ENCODE measurements around the gene NFE2L2. TPM values are rescaled to one million over a fixed set of nuclear protein-coding genes. Genes with fewer than 3 reads are reported as not detected.

Gene NFE2L2
- total RNA-seq, 1 experiment from 2014 or later = 24.2 TPM

- peak overlapping the region; percentile 88 for H2AFZ ChIP-seq (ENCODE audit: low read length)
- peak; percentile 41 for ATAC-seq
- intact Hi-C loops (cut with micrococcal nuclease) = loop anchor here (5.0 kb wide), 1 partner anchor 37 kb away; no protein-coding TSS in a partner anchor
- H3K27me3 ChIP-seq (ENCODE audit: low read length) = no peaks in the 10 kb centered on the region
- TF ChIP-seq CTCF (conservative IDR thresholded peaks at IDR 0.05; ENCODE audit: low read depth, low read length) (no peak), EZH2 (IDR thresholded peaks at IDR 0.05; ENCODE audit: low read length, unreplicated experiment) (no peak)
- peaks cover 57% of the 10 kb centered on the region for H3K79me2 ChIP-seq (ENCODE audit: low read length)
- peak overlapping the region; percentile 81 for H3K4me3 ChIP-seq (ENCODE audit: low read length)
- peak overlapping the region; percentile 95 for H3K27ac ChIP-seq (ENCODE audit: low read length)
- no TSS peak for BruUV-seq (replicated peaks)
- H3K4me2 ChIP-seq (ENCODE audit: low read length) = peak overlapping the region; percentile 87
- H3K9ac ChIP-seq (ENCODE audit: low read length) = peak overlapping the region; percentile 99
- ChIA-PET POLR2A (ENCODE audit: unreplicated experiment) (interaction anchor here (0.6 to 1.1 kb wide), 6 partner anchors 19 to 99 kb away, joined by 3 to 21 read pairs (median 6); no protein-coding TSS in a partner anchor), CTCF (interaction anchor here (0.9 to 1.6 kb wide), 4 partner anchors 32 to 152 kb away, joined by 3 to 16 read pairs (median 6); no protein-coding TSS in a partner anchor)
- no peaks in the 10 kb centered on the region for H3K9me3 ChIP-seq (ENCODE audit: low read length)
- peaks cover 28% of the 10 kb centered on the region for H3K4me1 ChIP-seq (ENCODE audit: insufficient read depth, low read length)
- no peaks in the 10 kb centered on the region for H3K9me2 ChIP-seq (replicated peaks; ENCODE audit: low read length)
- DNase-seq = peak; percentile 24
- H3F3A ChIP-seq (ENCODE audit: low read length, unreplicated experiment) = no peaks in the 10 kb centered on the region
- H4K20me1 ChIP-seq (ENCODE audit: low read length) = peaks cover 35% of the 10 kb centered on the region
- no peaks in the 10 kb centered on the region for H3K36me3 ChIP-seq (ENCODE audit: low read depth, low read length)
Observed at GRCh38 chr2:177264209-177264692, 276 bp downstream of the NFE2L2 start.

- ChIA-PET CTCF (interaction anchor here (1.4 to 1.6 kb wide), 3 partner anchors 32 to 153 kb away, joined by 3 to 16 read pairs (median 6); no protein-coding TSS in a partner anchor), POLR2A (ENCODE audit: unreplicated experiment) (interaction anchor here (0.6 to 1.1 kb wide), 5 partner anchors 24 to 1102 kb away, joined by 5 to 9 read pairs (median 6); no protein-coding TSS in a partner anchor)
- peak; percentile 84 for TF ChIP-seq CTCF (conservative IDR thresholded peaks at IDR 0.05; ENCODE audit: low read depth, low read length)
- no peak for TF ChIP-seq EZH2 (IDR thresholded peaks at IDR 0.05; ENCODE audit: low read length, unreplicated experiment)
- no peak for TF ChIP-seq EZH2phosphoT487 (IDR thresholded peaks at IDR 0.05; ENCODE audit: borderline replicate concordance, low read length)
- intact Hi-C loops (cut with micrococcal nuclease) = loop anchor here (1.0 to 5.0 kb wide), 6 partner anchors 21 to 129 kb away; partner anchors contain the start of genes AGPS and HNRNPA3
- H3K79me2 ChIP-seq (ENCODE audit: low read length) = peaks cover 63% of the 10 kb centered on the region
- no TSS peak for BruUV-seq (replicated peaks)
- no peaks in the 10 kb centered on the region for H3K9me3 ChIP-seq (ENCODE audit: low read length)
- no peaks in the 10 kb centered on the region for H3K27me3 ChIP-seq (ENCODE audit: low read length)
- ATAC-seq (peak; percentile 58), DNase-seq (peak; percentile 98)
- no peaks in the 10 kb centered on the region for H3K9me2 ChIP-seq (replicated peaks; ENCODE audit: low read length)
- H3K9ac ChIP-seq (ENCODE audit: low read length) = peak overlapping the region; percentile 99
- H3K4me1 ChIP-seq (ENCODE audit: insufficient read depth, low read length) = peaks cover 28% of the 10 kb centered on the region
- peak overlapping the region; percentile 88 for H2AFZ ChIP-seq (ENCODE audit: low read length)
- peaks cover 41% of the 10 kb centered on the region for H4K20me1 ChIP-seq (ENCODE audit: low read length)
- H3K4me3 ChIP-seq (ENCODE audit: low read length) = peak overlapping the region; percentile 81
- H3K36me3 ChIP-seq (ENCODE audit: low read depth, low read length) = no peaks in the 10 kb centered on the region
- peak overlapping the region; percentile 87 for H3K4me2 ChIP-seq (ENCODE audit: low read length)
- no peaks in the 10 kb centered on the region for H3F3A ChIP-seq (ENCODE audit: low read length, unreplicated experiment)
- peak overlapping the region; percentile 95 for H3K27ac ChIP-seq (ENCODE audit: low read length)
Observed at GRCh38 chr2:177263451-177264208, 897 bp downstream of the NFE2L2 start.

All from PC-3 (cell line).